ENCODE measurements around the gene TM4SF18. TPM values are rescaled to one million over a fixed set of nuclear protein-coding genes. Genes with fewer than 3 reads are reported as not detected.
"Not testable (repeated sequence)": the region's sequence is repeated elsewhere in the genome, so short reads cannot be mapped to it uniquely, and the experiment has no call there.

Gene TM4SF18
- polyA plus RNA-seq, 3 donors, result 23.6 to 28.8 (median 27.4) TPM

- no peak for DNase-seq
Measured at GRCh38 chr3:149371001-149371722, 37.7 kb upstream of the TM4SF18 start.

- DNase-seq, result no peak
Measured at GRCh38 chr3:149369991-149370866, 36.8 kb upstream of the TM4SF18 start.

- no peak for DNase-seq
Measured at GRCh38 chr3:149368674-149369497, 35.5 kb upstream of the TM4SF18 start.

- no peak for DNase-seq
Measured at GRCh38 chr3:149368201-149368673, 34.8 kb upstream of the TM4SF18 start.

GRCh38 chr3:149366941-149367840 is 33.8 kb upstream of the TM4SF18 start:
- DNase-seq, result no peak

GRCh38 chr3:149366031-149366430 is 32.6 kb upstream of the TM4SF18 start:
- DNase-seq, result no peak

- no peak for DNase-seq
Measured at GRCh38 chr3:149364624-149365023, 31.2 kb upstream of the TM4SF18 start.

GRCh38 chr3:149363053-149363452 is 29.6 kb upstream of the TM4SF18 start:
- no peak for DNase-seq

- DNase-seq, result no peak
Measured at GRCh38 chr3:149362366-149362765, 28.9 kb upstream of the TM4SF18 start.

GRCh38 chr3:149356630-149357029 is 23.2 kb upstream of the TM4SF18 start:
- no peak for DNase-seq

GRCh38 chr3:149356044-149356592 is 22.7 kb upstream of the TM4SF18 start:
- DNase-seq, result no peak

GRCh38 chr3:149353581-149354184 is 20.2 kb upstream of the TM4SF18 start:
- no peak for DNase-seq

- DNase-seq, result no peak
Measured at GRCh38 chr3:149352556-149352955, 19.1 kb upstream of the TM4SF18 start.

- DNase-seq, result no peak
Measured at GRCh38 chr3:149343951-149344350, 10.5 kb upstream of the TM4SF18 start.

- no peak for DNase-seq
Measured at GRCh38 chr3:149342413-149343380, 9.3 kb upstream of the TM4SF18 start.

- DNase-seq, result no peak
Measured at GRCh38 chr3:149340310-149340933, 7.0 kb upstream of the TM4SF18 start.

GRCh38 chr3:149339931-149340309 is 6.5 kb upstream of the TM4SF18 start:
- peak; percentile 28 for DNase-seq

- not testable (repeated sequence) for DNase-seq
Measured at GRCh38 chr3:149337486-149337885, 4.0 kb upstream of the TM4SF18 start.

GRCh38 chr3:149336925-149337324 is 3.5 kb upstream of the TM4SF18 start:
- DNase-seq, result no peak

All from renal pelvis (tissue), 4 donors.